GM19467 (cell line): ENCODE results near the gene PHF20.
A peak's percentile ranks its signal among the peaks of the same experiment; 100 is the strongest.
"Not testable (repeated sequence)": the region's sequence is repeated elsewhere in the genome, so short reads cannot be mapped to it uniquely, and the experiment has no call there.

ENCODE experiments used
- ATAC-seq: cut with Tn5 transposase; IDR thresholded peaks from one replicate; pipeline ENCODE4 v1.9.1; 2021; ENCODE audit warnings: mild to moderate bottlenecking, moderate library complexity; ENCODE audit not compliant: unreplicated experiment

The PHF20 gene

GRCh38 chr20:35882427-35883161, 110.8 kb downstream of the PHF20 start:
- ATAC-seq: not testable (repeated sequence)

- ATAC-seq: no peak
These were observed 111.5 kb downstream of the PHF20 start for GRCh38 chr20:35883336-35883777.

- ATAC-seq: no peak
These were observed 112.1 kb downstream of the PHF20 start for GRCh38 chr20:35883778-35884540.

GRCh38 chr20:35884541-35884865, 112.7 kb downstream of the PHF20 start:
- ATAC-seq: no peak

GRCh38 chr20:35885212-35885611, 113.4 kb downstream of the PHF20 start:
- ATAC-seq: no peak

GRCh38 chr20:35886537-35886936, 114.7 kb downstream of the PHF20 start:
- ATAC-seq: no peak

GRCh38 chr20:35887393-35888064, 115.7 kb downstream of the PHF20 start:
- ATAC-seq: no peak

- ATAC-seq: no peak
These were observed 116.8 kb downstream of the PHF20 start for GRCh38 chr20:35888657-35889056.

GRCh38 chr20:35891375-35891774, 119.6 kb downstream of the PHF20 start:
- no peak for ATAC-seq

- no peak for ATAC-seq
These were observed 121.1 kb downstream of the PHF20 start for GRCh38 chr20:35892871-35893270.

GRCh38 chr20:35893942-35894341, 122.1 kb downstream of the PHF20 start:
- peak; percentile 79 for ATAC-seq

- ATAC-seq: not testable (repeated sequence)
These were observed 123.7 kb downstream of the PHF20 start for GRCh38 chr20:35895516-35895915.

GRCh38 chr20:35899064-35899463, 127.2 kb downstream of the PHF20 start:
- ATAC-seq: no peak

GRCh38 chr20:35901230-35901629, 129.4 kb downstream of the PHF20 start:
- ATAC-seq: not testable (repeated sequence)

- ATAC-seq: no peak
These were observed 130.1 kb downstream of the PHF20 start for GRCh38 chr20:35901678-35902544.

GRCh38 chr20:35902545-35902941, 130.7 kb downstream of the PHF20 start:
- ATAC-seq: no peak

GRCh38 chr20:35903843-35904242, 132.0 kb downstream of the PHF20 start:
- no peak for ATAC-seq

- no peak for ATAC-seq
These were observed 133.3 kb downstream of the PHF20 start for GRCh38 chr20:35904982-35905663.

GRCh38 chr20:35907017-35907701, 135.3 kb downstream of the PHF20 start:
- no peak for ATAC-seq

GRCh38 chr20:35908007-35908406, 136.2 kb downstream of the PHF20 start:
- ATAC-seq: no peak
